ENCODE results near the gene PTRHD1.

The PTRHD1 gene

DNA sequence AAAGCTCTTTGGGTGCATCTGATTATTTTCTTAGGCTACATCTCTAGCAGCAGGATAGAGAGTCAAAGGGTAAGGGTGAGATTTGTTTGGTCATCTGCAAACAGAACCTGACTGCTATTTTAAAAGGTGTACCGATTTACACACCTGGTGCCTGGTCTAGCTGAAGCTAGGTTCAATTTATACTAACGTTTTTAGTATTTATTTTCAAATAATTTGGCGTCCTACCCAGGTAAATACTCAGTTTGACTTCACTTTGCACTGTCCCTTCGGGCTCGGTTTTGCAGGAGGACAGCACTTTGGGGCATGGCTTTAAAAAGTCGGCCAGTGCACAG is 683 bp downstream of the PTRHD1 start:
- Histone ChIP-seq H3K36me3 (ENCODE audit: insufficient read depth, low read length) (no peaks in the 10 kb centered on the region), H3K4me1 (ENCODE audit: control insufficient read depth, insufficient read depth, low read length) (peaks cover 12% of the 10 kb centered on the region), H3K4me3 (ENCODE audit: low read length) (peak overlapping the region; percentile 91), H3K27me3 (ENCODE audit: control insufficient read depth, insufficient read depth, low read length) (no peaks in the 10 kb centered on the region), H3K9me3 (replicated peaks; ENCODE audit: low read length) (no peaks in the 10 kb centered on the region), H3K9ac (ENCODE audit: low read depth, low read length) (peak overlapping the region; percentile 98), H3K4me2 (ENCODE audit: low read length) (peak overlapping the region; percentile 86)

DNA sequence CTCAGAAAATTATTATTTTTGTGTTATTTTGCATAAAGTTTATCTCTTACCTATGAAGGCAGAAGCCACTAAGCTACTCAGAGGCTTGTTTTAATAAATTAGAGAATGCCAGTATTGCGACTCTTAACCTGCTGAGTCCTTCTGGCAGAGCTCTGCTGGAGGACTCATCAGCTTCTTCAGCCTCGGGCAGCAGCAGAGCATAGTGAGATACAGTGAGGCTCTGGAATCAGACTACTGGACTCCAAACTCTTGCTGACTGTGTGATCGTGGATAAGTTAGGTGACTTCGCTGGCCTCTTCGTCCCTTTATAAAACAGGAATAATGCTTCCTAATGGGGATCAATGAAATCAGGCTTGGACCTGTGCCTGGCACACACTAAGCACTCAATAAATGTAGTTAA is 1.7 kb downstream of the PTRHD1 start:
- no peak overlapping the region for H3K9ac ChIP-seq (ENCODE audit: low read depth, low read length)
- no peaks in the 10 kb centered on the region for H3K27me3 ChIP-seq (ENCODE audit: control insufficient read depth, insufficient read depth, low read length)
- peaks cover 12% of the 10 kb centered on the region for H3K4me1 ChIP-seq (ENCODE audit: control insufficient read depth, insufficient read depth, low read length)
- no peak overlapping the region for H3K4me2 ChIP-seq (ENCODE audit: low read length)
- H3K9me3 ChIP-seq (replicated peaks; ENCODE audit: low read length), result no peaks in the 10 kb centered on the region
- H3K36me3 ChIP-seq (ENCODE audit: insufficient read depth, low read length), result no peaks in the 10 kb centered on the region
- no peak overlapping the region for H3K4me3 ChIP-seq (ENCODE audit: low read length)

DNA sequence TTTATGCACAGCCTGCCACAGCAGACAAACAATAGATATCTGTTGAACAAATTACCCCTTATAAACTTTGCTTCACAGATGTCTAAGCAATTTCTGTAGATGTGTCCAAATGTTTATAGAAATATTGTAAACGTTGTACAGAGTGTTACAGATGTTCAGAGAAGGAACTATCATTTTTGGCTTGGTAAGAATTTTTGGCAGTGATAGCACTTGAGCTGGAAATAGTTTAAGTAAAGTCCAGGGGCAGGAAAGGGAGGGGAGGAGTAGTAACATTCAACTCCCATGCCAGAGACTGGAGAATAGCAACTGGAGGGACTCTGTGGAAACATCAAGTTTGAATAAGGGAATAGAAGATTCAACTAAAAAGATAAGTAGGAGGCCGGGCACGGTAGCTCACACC is 4.4 kb downstream of the PTRHD1 start:
- no peak overlapping the region for H3K4me2 ChIP-seq (ENCODE audit: low read length)
- H3K27me3 ChIP-seq (ENCODE audit: control insufficient read depth, insufficient read depth, low read length), result no peaks in the 10 kb centered on the region
- no peak overlapping the region for H3K4me3 ChIP-seq (ENCODE audit: low read length)
- H3K4me1 ChIP-seq (ENCODE audit: control insufficient read depth, insufficient read depth, low read length), result no peaks in the 10 kb centered on the region
- H3K9me3 ChIP-seq (replicated peaks; ENCODE audit: low read length), result no peaks in the 10 kb centered on the region
- H3K36me3 ChIP-seq (ENCODE audit: insufficient read depth, low read length), result no peaks in the 10 kb centered on the region
- no peak overlapping the region for H3K9ac ChIP-seq (ENCODE audit: low read depth, low read length)

DNA sequence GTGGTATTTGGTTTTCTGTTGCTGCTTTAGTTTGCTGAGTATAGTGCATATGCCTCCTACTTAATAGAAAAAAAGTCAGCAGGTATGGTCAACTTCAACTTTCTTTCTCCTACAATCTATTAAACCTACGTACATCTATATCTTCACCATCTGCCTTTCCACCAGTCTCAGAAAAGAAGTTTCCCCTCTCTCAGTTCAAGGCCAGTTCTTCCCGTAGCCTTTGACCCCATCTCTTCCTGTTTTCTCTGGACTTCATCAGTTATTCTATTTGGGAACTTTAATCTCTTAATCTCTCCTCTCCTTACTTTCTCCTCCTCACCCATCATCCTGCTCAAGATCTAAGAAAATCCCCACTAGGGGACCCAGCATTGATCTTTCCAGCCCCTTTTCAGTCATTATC is 5.7 kb downstream of the PTRHD1 start:
- Histone ChIP-seq H3K27me3 (ENCODE audit: control insufficient read depth, insufficient read depth, low read length) (no peaks in the 10 kb centered on the region), H3K36me3 (ENCODE audit: insufficient read depth, low read length) (no peaks in the 10 kb centered on the region), H3K9me3 (replicated peaks; ENCODE audit: low read length) (no peaks in the 10 kb centered on the region), H3K4me3 (ENCODE audit: low read length) (no peak overlapping the region), H3K4me2 (ENCODE audit: low read length) (no peak overlapping the region), H3K9ac (ENCODE audit: low read depth, low read length) (no peak overlapping the region), H3K4me1 (ENCODE audit: control insufficient read depth, insufficient read depth, low read length) (no peaks in the 10 kb centered on the region)

DNA sequence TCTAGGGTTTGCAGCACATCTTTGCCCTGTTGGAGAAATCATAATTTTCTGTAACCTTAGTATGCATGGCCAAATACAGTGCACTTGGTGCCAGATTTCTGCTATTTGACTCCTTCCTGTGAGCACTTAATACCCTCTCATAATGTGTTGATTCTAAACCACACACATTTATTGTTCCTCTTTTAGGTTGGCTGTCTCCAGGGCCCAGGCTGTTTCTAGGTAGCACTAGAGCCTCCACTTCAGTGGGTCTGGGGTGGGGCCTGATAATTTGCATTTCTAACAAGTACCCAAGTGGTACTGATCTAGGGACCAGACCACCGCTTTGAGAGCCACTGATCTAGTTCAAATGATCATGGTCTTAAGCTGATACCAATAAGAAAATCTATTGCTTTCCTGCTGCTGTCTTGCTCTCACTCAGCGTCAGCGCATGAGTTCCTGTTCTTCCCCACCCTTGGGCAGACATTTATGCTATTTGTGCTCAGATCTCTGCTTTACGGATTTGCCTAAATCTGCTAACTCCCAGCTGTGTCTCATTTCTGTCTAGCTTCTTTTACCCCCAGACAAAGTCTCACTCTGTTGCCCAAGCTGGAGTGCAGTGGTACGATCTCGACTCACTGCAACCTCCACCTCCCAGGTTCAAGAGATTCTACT is 7.4 kb downstream of the PTRHD1 start:
- Histone ChIP-seq H3K36me3 (ENCODE audit: insufficient read depth, low read length) (no peaks in the 10 kb centered on the region), H3K9me3 (replicated peaks; ENCODE audit: low read length) (no peaks in the 10 kb centered on the region), H3K4me2 (ENCODE audit: low read length) (no peak overlapping the region), H3K27me3 (ENCODE audit: control insufficient read depth, insufficient read depth, low read length) (no peaks in the 10 kb centered on the region), H3K4me3 (ENCODE audit: low read length) (no peak overlapping the region), H3K4me1 (ENCODE audit: control insufficient read depth, insufficient read depth, low read length) (no peaks in the 10 kb centered on the region), H3K9ac (ENCODE audit: low read depth, low read length) (no peak overlapping the region)

DNA sequence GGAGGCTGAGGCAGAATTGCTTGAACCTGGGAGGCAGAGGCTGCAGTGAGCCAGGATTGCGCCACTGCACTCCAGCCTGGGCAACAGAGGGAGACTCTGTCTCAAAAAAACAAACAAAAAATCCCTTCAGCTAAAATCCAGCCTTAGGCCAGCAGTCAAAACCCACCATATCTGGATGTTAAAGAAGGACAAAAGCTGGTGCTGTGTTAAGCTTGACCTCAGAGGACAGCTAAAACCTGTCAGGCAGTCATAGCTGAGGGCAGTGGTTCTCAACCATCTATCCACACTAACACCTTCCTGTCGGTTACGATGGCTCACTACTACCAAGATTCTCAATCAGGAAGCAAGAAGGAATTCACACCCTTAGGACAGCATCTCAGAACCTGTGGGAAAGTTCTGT is 9.6 kb downstream of the PTRHD1 start:
- H3K4me1 ChIP-seq (ENCODE audit: control insufficient read depth, insufficient read depth, low read length), result no peaks in the 10 kb centered on the region
- no peak overlapping the region for H3K4me3 ChIP-seq (ENCODE audit: low read length)
- no peak overlapping the region for H3K4me2 ChIP-seq (ENCODE audit: low read length)
- H3K9me3 ChIP-seq (replicated peaks; ENCODE audit: low read length), result no peaks in the 10 kb centered on the region
- H3K36me3 ChIP-seq (ENCODE audit: insufficient read depth, low read length), result no peaks in the 10 kb centered on the region
- no peaks in the 10 kb centered on the region for H3K27me3 ChIP-seq (ENCODE audit: control insufficient read depth, insufficient read depth, low read length)
- H3K9ac ChIP-seq (ENCODE audit: low read depth, low read length), result no peak overlapping the region

DNA sequence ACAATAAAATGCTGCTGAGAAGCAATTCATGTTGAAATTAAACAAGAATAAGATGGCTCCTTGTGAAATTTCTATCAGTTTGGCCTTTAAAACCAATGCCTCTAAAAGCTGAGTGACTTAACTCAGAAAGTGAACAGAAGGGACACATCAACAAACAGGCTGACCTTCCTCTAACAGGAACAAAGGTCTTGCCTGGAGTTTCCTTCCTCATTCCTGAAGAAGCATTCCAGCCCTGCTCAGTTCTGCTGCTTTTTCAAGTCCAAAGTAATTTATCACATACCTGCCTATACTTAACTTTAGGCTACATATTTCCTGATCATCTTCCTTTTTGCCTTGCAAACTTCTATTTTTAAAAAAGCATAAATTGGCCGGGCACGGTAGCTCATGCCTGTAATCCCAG is 14.1 kb downstream of the PTRHD1 start:
- Histone ChIP-seq H3K36me3 (ENCODE audit: insufficient read depth, low read length) (no peaks in the 10 kb centered on the region), H3K4me3 (ENCODE audit: low read length) (no peak overlapping the region), H3K9me3 (replicated peaks; ENCODE audit: low read length) (no peaks in the 10 kb centered on the region), H3K27me3 (ENCODE audit: control insufficient read depth, insufficient read depth, low read length) (no peaks in the 10 kb centered on the region), H3K4me1 (ENCODE audit: control insufficient read depth, insufficient read depth, low read length) (no peaks in the 10 kb centered on the region), H3K4me2 (ENCODE audit: low read length) (no peak overlapping the region), H3K9ac (ENCODE audit: low read depth, low read length) (no peak overlapping the region)

DNA sequence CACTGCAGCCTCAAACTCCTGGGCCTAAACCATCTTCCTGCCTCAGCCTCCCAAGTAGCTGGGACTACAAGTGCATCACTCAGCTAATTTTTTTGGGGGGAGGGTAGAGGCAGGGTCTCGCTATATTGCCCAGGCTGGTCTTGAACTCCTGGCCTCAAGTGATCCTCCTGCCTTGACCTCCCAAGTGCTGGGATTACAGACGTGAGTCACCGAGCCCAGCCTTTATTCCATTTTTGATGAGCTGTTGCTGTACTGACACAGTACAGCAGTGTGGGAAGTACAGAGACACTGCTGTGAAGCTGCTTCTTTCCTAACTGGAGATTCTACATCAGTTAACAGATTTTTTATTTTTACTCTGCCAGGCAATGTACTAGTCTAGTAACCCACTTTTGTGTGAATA is 18.8 kb downstream of the PTRHD1 start:
- no peaks in the 10 kb centered on the region for H3K9me3 ChIP-seq (replicated peaks; ENCODE audit: low read length)
- H3K27me3 ChIP-seq (ENCODE audit: control insufficient read depth, insufficient read depth, low read length), result no peaks in the 10 kb centered on the region
- no peak overlapping the region for H3K4me3 ChIP-seq (ENCODE audit: low read length)
- H3K4me2 ChIP-seq (ENCODE audit: low read length), result no peak overlapping the region
- H3K36me3 ChIP-seq (ENCODE audit: insufficient read depth, low read length), result no peaks in the 10 kb centered on the region
- no peak overlapping the region for H3K9ac ChIP-seq (ENCODE audit: low read depth, low read length)
- no peaks in the 10 kb centered on the region for H3K4me1 ChIP-seq (ENCODE audit: control insufficient read depth, insufficient read depth, low read length)

DNA sequence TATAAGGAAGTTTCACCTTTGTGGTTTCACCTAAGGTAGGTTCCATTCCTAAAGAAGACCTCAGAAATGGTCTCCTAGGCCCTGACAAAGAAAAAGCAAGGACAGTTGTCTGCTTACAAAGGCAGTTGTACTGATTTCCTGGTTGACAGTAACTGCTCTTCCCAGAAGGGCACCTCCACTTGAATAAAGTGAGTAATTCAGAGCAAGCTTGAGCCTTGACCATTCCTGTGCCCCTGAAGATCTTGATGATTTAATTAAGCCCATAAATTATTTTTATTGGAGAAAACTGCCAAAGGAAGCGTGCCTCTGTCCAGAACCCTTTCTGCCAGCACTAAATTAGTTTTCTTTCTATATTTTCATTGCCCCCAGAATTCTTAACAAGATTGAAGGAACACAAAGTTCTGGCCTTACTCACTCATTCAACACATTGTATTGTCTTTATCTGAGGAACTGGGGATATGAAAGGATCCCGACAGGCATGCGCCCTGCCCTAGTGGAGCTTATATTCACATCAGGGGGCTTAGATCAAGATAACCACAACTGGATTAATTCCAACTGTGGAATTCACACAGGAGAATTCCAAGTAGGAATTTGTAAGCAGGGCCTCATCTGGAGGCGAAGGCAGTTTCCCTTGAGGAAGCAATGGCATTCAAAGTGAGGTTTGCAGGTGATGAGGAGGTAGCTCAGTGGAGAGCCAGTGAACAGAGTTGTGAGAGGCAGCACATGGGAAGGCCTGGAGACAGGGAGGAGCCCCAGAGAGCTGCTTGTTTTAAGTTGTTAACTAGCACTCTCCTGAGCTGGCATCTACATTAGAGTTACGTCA is 21.2 kb downstream of the PTRHD1 start:
- Histone ChIP-seq H3K4me1 (ENCODE audit: control insufficient read depth, insufficient read depth, low read length) (no peaks in the 10 kb centered on the region), H3K36me3 (ENCODE audit: insufficient read depth, low read length) (no peaks in the 10 kb centered on the region), H3K4me2 (ENCODE audit: low read length) (no peak overlapping the region), H3K9me3 (replicated peaks; ENCODE audit: low read length) (no peaks in the 10 kb centered on the region), H3K27me3 (ENCODE audit: control insufficient read depth, insufficient read depth, low read length) (no peaks in the 10 kb centered on the region), H3K9ac (ENCODE audit: low read depth, low read length) (no peak overlapping the region), H3K4me3 (ENCODE audit: low read length) (no peak overlapping the region)

DNA sequence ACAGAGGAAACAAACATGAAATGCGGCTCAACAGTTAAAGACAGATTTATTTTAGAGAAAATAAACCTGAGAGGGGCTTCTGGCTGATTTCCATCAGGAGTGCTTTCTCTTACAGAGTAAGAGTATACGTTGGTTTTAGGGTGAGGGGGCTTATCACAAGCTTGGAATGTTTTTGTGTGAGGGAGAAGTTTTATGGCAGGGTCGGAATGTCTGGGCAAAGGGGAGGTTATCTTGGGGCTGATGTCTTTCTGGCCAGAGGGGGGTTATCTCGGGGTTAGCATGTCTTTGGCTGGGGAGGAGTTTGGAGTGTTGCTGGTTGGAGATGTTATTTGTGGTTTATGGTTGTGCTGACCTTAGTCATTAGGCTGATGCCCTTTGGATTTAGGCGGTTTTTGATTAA is 22.1 kb downstream of the PTRHD1 start:
- H3K9me3 ChIP-seq (replicated peaks; ENCODE audit: low read length), result no peaks in the 10 kb centered on the region
- H3K4me2 ChIP-seq (ENCODE audit: low read length), result no peak overlapping the region
- H3K4me1 ChIP-seq (ENCODE audit: control insufficient read depth, insufficient read depth, low read length), result no peaks in the 10 kb centered on the region

DNA sequence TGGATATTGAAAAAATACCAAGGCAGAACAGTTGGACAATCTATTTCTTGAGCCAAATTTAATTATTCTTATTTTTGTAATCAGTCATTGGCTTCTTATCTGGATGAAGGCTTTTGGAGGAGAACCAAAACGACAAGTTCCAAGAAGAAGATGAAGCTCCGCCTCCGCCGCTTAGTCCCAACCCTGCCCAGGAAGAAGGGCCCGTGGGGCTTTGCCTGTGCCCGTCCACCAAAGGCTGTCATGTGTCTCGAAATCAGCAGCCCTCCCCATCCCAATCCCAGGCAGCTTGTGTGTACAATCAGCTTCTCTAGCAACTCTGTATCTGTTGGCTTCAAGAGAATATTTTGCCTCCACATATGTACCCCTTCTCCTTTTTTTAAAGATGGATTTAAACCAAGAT is 24.6 kb downstream of the PTRHD1 start:
- H3K4me2 ChIP-seq (ENCODE audit: low read length), result no peak overlapping the region
- no peaks in the 10 kb centered on the region for H3K27me3 ChIP-seq (ENCODE audit: control insufficient read depth, insufficient read depth, low read length)
- peaks cover 10% of the 10 kb centered on the region for H3K36me3 ChIP-seq (ENCODE audit: insufficient read depth, low read length)
- H3K4me3 ChIP-seq (ENCODE audit: low read length), result no peak overlapping the region
- no peaks in the 10 kb centered on the region for H3K9me3 ChIP-seq (replicated peaks; ENCODE audit: low read length)
- H3K9ac ChIP-seq (ENCODE audit: low read depth, low read length), result no peak overlapping the region
- H3K4me1 ChIP-seq (ENCODE audit: control insufficient read depth, insufficient read depth, low read length), result no peaks in the 10 kb centered on the region

More for the DNA sequence above, 22.1 kb downstream of the PTRHD1 start:
- H3K4me3 ChIP-seq (ENCODE audit: low read length), result no peak overlapping the region
- no peaks in the 10 kb centered on the region for H3K36me3 ChIP-seq (ENCODE audit: insufficient read depth, low read length)
- H3K9ac ChIP-seq (ENCODE audit: low read depth, low read length), result no peak overlapping the region
- no peaks in the 10 kb centered on the region for H3K27me3 ChIP-seq (ENCODE audit: control insufficient read depth, insufficient read depth, low read length)

DNA sequence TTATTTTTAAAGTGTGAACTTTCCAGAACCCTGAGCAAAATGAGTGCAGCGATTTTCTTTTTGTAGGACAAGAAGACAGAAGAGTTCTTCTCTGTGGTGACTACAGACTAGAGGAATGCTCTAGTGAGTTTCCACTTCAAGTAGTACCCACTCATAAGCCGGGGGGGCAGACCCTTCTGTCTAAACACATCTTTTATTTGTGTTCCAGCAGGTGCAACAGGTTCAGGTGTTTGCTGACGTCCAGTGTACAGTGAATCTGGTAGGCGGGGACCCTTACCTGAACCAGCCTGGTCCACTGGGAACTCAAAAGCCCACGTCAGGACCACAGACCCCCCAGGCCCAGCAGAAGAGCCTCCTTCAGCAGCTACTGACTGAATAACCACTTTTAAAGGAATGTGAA is 25.2 kb downstream of the PTRHD1 start:
- Histone ChIP-seq H3K9ac (ENCODE audit: low read depth, low read length) (no peak overlapping the region), H3K4me3 (ENCODE audit: low read length) (no peak overlapping the region), H3K27me3 (ENCODE audit: control insufficient read depth, insufficient read depth, low read length) (no peaks in the 10 kb centered on the region), H3K9me3 (replicated peaks; ENCODE audit: low read length) (no peaks in the 10 kb centered on the region), H3K4me2 (ENCODE audit: low read length) (no peak overlapping the region), H3K36me3 (ENCODE audit: insufficient read depth, low read length) (peaks cover 10% of the 10 kb centered on the region), H3K4me1 (ENCODE audit: control insufficient read depth, insufficient read depth, low read length) (no peaks in the 10 kb centered on the region)
